GM19328 (cell line): ENCODE results near the gene RET.

Experiments
- ATAC-seq: cut with Tn5 transposase; IDR thresholded peaks from one replicate; pipeline ENCODE4 v1.9.1; 2021; ENCODE audit warnings: mild to moderate bottlenecking, moderate library complexity; ENCODE audit not compliant: unreplicated experiment

RET gene

GRCh38 chr10:43160921-43161255 lies 84.0 kb downstream of the RET start:
- peak; percentile 41 for ATAC-seq

GRCh38 chr10:43162604-43163003 lies 85.7 kb downstream of the RET start:
- ATAC-seq, result no peak

DNA sequence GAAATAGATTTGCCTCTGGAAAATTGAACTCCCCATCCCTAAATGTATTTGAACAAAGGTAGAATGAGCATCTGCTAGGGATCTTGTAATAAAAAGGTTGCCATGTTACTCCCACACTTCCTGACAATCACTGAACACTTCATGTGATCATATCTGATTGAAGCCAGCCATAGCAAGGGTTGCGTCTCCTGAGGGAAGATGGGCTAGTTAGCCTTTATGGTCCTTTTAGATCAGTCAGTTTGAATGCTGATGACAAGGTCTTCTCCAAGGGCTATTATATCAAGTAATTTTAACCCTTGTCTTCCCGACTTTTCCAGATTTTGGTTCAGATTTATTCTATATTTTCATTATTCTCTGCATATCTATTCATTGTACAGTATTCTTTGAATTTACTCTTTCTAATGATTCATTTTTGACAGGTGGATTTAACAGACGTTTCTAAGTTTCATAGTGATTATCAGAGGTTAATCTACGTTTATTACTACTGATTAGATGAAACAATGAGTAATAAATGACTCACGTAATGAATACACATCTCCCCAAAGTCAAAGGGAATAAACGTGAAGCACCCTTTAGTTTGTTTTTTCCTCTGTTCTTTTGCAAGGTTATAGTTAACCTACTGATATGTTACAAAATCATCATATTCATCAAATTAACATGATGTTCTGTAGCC lies 89.5 kb downstream of the RET start:
- no peak for ATAC-seq

DNA sequence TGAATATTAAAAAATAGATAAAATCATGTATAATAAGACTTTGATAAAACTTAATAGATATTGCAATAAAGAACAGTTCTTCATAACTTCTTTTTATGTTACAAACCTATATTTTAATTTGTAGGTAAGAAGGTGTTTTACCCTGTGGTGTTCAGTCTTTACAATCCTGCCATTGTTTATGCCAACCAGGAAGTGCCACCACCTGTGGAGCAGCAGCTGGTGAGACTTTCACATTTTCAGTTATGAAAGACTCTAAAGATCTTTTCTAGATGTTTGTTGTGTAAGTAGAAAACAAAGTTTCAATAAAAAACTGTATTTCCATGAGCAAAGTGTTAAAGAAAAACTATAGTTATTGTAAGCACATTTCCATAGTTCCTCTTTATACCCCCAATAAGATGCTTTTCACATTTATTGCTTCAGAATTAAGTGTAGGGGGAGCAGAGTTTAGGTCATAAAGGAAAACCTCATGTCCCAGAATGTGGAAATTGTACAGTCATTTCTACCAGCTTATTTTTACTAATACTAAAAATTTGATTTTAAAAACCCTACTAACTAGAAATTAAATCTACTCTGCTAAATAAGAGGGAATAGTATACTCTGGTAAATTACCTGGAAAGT lies 90.1 kb downstream of the RET start:
- ATAC-seq, result no peak

DNA sequence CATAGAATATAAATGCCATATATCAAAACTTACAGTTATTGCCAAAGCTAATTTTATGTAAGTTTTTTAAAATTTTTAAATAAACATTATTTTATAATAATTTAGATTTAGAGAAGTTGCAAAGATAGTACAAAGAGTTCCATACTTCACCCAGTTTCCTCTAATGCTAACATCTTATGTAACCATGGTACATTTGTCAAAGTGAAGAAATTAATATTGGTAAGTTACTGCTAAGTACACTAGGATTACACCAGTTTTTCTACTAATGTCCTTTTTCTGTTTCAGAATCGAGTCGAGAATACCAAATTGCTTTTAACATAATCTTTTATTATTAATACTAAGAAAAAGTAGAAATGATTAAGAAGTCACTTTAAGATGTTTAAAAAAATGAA lies 90.6 kb downstream of the RET start:
- ATAC-seq, result no peak

GRCh38 chr10:43170491-43170890 lies 93.6 kb downstream of the RET start:
- ATAC-seq, result no peak

DNA sequence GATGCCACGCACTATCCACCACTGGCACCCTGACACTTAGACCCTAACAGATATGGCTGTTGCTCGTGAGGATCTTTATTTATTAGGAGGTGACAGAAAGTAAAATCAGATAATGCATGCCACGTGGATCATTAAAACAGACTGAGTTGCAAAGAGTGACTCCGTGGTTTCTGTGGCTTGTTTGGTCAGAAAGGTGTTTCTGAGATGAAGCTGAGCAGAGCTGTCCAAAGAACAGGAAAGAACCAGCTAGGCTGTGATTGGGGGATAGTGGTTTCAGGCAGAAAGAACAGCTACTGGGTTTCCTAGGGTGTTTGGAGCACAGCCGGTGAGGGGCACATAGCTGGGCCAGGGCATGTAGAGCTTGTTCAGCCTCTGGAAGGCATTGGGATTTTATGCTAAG lies 95.8 kb downstream of the RET start:
- ATAC-seq, result no peak

DNA sequence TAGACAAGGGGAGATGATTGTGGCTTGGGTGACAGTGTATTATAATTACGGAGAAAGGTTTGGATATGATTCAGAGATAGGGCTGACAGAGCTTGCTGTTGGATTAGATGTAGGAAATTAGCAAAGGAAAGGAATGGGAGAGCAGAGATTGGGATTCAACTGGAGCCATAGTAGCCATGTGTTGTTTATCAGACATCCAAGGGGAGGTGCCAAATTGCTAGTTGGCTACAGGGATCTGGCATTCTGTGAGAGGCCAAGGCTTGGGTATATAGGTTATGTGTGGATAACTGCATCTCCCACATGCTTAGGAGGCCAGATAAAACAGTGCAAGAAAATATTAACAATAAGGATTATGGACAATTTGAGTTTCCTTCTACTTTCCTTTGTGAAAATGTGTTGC lies 96.3 kb downstream of the RET start:
- no peak for ATAC-seq

GRCh38 chr10:43174969-43175368 lies 98.1 kb downstream of the RET start:
- ATAC-seq, result no peak

- no peak for ATAC-seq
These were observed 99.4 kb downstream of the RET start for GRCh38 chr10:43176271-43176670.

GRCh38 chr10:43177595-43177994 lies 100.7 kb downstream of the RET start:
- no peak for ATAC-seq
